ENCODE data around the gene SLC15A4. TPM values are rescaled to one million over a fixed set of nuclear protein-coding genes. Genes with fewer than 3 reads are reported as not detected.
"Not testable (repeated sequence)": the region's sequence is repeated elsewhere in the genome, so short reads cannot be mapped to it uniquely, and the experiment has no call there.

SLC15A4 gene
- total RNA-seq, 3 donors from 2014 or later: 38.6 to 64.7 (median 41.0) TPM

DNA sequence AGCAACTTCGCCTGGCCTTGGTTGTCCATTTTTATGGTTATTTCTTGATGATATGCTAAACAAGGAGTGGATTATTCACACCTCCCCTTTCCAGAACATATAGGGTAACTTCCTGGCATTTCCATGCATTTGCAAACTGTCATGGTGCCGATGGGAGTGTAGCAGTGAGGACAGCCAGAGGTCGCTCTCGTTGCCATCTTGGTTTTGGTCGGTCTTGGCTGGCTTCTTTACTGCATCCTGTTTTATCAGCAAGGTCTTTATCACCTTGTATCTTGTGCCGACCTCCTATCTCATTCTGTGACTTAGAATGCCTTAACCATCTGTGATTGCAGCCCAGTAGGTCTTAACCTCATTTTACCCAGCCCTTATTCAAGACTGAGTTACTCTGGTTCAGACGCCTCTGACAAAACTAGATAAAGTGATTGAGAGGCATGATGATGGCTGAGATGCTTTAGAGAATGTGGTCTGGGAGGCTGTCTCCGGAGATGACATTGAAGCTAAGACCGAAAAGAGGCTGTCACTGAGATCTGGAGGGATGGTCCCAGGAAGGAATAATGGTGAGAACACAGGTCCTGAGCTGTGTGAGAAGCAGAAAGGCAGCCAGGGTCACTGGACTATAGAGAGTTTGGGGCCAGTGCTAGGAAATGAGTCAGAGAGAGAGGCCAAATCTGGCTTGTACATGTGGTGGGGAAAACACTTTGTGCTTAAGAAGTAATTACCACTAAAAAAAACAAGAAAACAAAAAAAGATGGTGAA is 32.5 kb upstream of the SLC15A4 start:
- intact Hi-C loops (cut with DNase I; ENCODE audit: low total_unique reads): no loop called here
- H3K9me3 ChIP-seq: no peaks in the 10 kb centered on the region
- no peak for DNase-seq (ENCODE audit: low spot score in 2 of 2)
- H3K27ac ChIP-seq: no peak overlapping the region
- no peaks in the 10 kb centered on the region for H3K36me3 ChIP-seq
- TF ChIP-seq, protein P1, sequence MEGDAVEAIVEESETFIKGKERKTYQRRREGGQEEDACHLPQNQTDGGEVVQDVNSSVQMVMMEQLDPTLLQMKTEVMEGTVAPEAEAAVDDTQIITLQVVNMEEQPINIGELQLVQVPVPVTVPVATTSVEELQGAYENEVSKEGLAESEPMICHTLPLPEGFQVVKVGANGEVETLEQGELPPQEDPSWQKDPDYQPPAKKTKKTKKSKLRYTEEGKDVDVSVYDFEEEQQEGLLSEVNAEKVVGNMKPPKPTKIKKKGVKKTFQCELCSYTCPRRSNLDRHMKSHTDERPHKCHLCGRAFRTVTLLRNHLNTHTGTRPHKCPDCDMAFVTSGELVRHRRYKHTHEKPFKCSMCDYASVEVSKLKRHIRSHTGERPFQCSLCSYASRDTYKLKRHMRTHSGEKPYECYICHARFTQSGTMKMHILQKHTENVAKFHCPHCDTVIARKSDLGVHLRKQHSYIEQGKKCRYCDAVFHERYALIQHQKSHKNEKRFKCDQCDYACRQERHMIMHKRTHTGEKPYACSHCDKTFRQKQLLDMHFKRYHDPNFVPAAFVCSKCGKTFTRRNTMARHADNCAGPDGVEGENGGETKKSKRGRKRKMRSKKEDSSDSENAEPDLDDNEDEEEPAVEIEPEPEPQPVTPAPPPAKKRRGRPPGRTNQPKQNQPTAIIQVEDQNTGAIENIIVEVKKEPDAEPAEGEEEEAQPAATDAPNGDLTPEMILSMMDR (IDR thresholded peaks at IDR 0.05): no peak
- TF ChIP-seq POLR2AphosphoS5 (IDR thresholded peaks at IDR 0.05): no peak
- TF ChIP-seq POLR2A (IDR thresholded peaks at IDR 0.05): no peak
- no peaks in the 10 kb centered on the region for H3K4me1 ChIP-seq
- H3K4me3 ChIP-seq: no peak overlapping the region
- H3K27me3 ChIP-seq: peaks cover 0 to 23% of the 10 kb centered on the region in 2 donors

DNA sequence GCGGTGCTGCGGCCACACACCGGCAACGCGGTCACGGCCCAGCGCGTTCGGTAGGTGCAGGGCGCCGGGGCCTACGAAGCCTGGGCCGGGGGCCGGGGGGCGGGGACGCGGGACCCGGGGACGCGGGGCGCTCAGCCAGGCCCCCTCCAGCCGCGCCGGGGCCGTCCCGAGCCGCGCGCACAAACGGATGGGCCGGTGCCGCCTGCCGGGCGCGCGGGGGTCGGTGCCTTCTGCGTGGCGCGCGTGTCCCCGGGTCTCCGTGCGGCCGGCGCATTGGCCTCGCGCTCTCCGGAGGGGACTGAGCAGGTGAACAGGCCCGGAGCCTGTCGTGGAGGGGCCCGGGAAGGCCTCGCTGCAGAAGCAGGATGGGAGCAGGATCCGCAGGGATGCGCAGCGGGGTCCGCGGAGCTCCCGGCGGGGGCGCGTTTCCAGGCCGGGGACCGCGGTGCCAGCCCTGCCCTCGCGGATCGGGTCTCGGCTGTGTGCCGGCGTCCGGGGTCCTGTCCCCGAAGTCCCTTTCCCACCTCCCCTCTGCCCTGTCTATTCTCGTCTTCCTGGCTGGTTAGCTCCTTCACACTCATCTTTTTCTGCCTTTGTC is 29.9 kb upstream of the SLC15A4 start:
- DNase-seq (ENCODE audit: low spot score in 2 of 2): no peak
- intact Hi-C loops (cut with DNase I; ENCODE audit: low total_unique reads): no loop called here
- TF ChIP-seq POLR2A (IDR thresholded peaks at IDR 0.05): no peak
- TF ChIP-seq POLR2AphosphoS5 (IDR thresholded peaks at IDR 0.05): no peak
- TF ChIP-seq, protein P1 (IDR thresholded peaks at IDR 0.05): no peak
- Histone ChIP-seq H3K27ac (no peak overlapping the region), H3K4me1 (no peaks in the 10 kb centered on the region), H3K27me3 (peaks cover 0 to 23% of the 10 kb centered on the region in 2 donors), H3K36me3 (no peaks in the 10 kb centered on the region), H3K4me3 (peak overlapping the region; percentile 2 to 58 (median 38)), H3K9me3 (no peaks in the 10 kb centered on the region)

GRCh38 chr12:128852885-128853599 is 29.3 kb upstream of the SLC15A4 start, which contains the start of gene GLT1D1:
TSS of gene GLT1D1 (plus strand) at chr12:128853478. CDS start at chr12:128853582, 104 bp downstream.
- Histone ChIP-seq H3K27me3 (peaks cover 0 to 23% of the 10 kb centered on the region in 2 donors), H3K4me1 (no peaks in the 10 kb centered on the region), H3K36me3 (no peaks in the 10 kb centered on the region), H3K27ac (no peak within 1 kb of the TSS), H3K4me3 (peak within 1 kb of the TSS; percentile 2 to 58 (median 38)), H3K9me3 (no peaks in the 10 kb centered on the region)
- intact Hi-C loops (cut with DNase I; ENCODE audit: low total_unique reads): no loop called here
- no peak for DNase-seq (ENCODE audit: low spot score in 2 of 2)
- TF ChIP-seq, protein P1 (IDR thresholded peaks at IDR 0.05): no peak

DNA sequence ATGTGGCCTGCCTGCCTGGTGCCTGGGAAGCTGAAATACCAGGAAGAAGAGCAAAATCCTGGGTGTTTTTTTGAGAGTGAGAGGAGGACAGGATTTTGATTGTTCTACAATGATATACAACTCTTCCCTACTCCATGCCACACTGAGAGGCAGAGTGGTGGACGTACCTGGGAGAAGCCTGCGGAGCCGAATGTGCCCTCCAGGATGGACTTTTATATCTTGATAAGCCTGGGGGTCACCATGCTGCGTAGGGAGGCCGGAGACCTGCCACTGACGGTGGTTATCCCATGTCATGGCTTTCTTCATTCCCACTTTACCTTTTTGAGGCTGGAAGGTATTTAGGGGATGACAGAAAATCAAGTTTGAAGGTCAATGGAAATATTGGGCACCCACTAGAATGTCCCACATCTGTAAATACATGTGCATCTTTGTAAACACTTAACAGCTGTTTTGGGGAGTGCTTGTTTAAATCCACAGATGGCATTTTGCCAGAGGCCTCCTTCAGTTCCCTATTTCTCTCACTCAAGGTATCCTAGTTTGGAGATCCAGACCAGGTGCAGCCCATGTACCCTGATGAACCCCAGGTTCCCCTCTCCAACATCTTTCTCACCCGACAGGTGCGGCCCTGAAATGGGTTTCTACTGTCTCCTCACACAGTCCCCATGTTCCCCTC is 28.4 kb upstream of the SLC15A4 start:
- H3K36me3 ChIP-seq: no peaks in the 10 kb centered on the region
- DNase-seq (ENCODE audit: low spot score in 2 of 2): no peak
- intact Hi-C loops (cut with DNase I; ENCODE audit: low total_unique reads): no loop called here

DNA sequence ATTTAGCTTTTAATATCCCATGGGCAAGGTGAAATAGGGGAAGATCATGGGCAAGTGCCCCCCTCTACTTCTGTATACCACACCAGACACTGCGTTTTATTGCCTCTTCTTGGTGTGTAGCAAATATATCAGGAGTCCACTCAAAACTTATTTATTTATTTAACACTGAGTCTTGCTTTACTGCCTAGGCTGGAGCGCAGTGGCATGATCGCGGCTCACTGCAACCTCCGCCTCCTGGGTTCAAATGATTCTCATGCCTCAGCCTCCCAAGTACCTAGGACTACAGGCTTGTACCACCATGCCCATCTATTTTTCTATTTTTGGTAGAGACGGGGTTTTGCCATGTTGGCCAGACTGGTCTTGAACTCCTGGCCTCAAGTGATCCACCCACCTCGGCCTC is 27.7 kb upstream of the SLC15A4 start:
- DNase-seq (ENCODE audit: low spot score in 2 of 2); H3K27ac ChIP-seq; H3K4me1 ChIP-seq; H3K4me3 ChIP-seq; H3K36me3 ChIP-seq; intact Hi-C loops (cut with DNase I; ENCODE audit: low total_unique reads); H3K9me3 ChIP-seq: not testable (repeated sequence)
- H3K27me3 ChIP-seq: peaks cover 0 to 23% of the 10 kb centered on the region in 2 donors

More for the DNA sequence above, 28.4 kb upstream of the SLC15A4 start:
- H3K27ac ChIP-seq: no peak overlapping the region
- H3K4me1 ChIP-seq: no peaks in the 10 kb centered on the region
- H3K27me3 ChIP-seq: peaks cover 0 to 23% of the 10 kb centered on the region in 2 donors
- TF ChIP-seq POLR2A (IDR thresholded peaks at IDR 0.05) (no peak), POLR2AphosphoS5 (IDR thresholded peaks at IDR 0.05) (no peak)
- TF ChIP-seq, protein P1 (IDR thresholded peaks at IDR 0.05): no peak
- H3K4me3 ChIP-seq: no peak overlapping the region
- H3K9me3 ChIP-seq: no peaks in the 10 kb centered on the region

Measured in breast epithelium (tissue), 4 donors.